ENCODE results near the gene AP1G2.
"Not testable (repeated sequence)": the region's sequence is repeated elsewhere in the genome, so short reads cannot be mapped to it uniquely, and the experiment has no call there.

The AP1G2 gene, protein sequence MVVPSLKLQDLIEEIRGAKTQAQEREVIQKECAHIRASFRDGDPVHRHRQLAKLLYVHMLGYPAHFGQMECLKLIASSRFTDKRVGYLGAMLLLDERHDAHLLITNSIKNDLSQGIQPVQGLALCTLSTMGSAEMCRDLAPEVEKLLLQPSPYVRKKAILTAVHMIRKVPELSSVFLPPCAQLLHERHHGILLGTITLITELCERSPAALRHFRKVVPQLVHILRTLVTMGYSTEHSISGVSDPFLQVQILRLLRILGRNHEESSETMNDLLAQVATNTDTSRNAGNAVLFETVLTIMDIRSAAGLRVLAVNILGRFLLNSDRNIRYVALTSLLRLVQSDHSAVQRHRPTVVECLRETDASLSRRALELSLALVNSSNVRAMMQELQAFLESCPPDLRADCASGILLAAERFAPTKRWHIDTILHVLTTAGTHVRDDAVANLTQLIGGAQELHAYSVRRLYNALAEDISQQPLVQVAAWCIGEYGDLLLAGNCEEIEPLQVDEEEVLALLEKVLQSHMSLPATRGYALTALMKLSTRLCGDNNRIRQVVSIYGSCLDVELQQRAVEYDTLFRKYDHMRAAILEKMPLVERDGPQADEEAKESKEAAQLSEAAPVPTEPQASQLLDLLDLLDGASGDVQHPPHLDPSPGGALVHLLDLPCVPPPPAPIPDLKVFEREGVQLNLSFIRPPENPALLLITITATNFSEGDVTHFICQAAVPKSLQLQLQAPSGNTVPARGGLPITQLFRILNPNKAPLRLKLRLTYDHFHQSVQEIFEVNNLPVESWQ

DNA sequence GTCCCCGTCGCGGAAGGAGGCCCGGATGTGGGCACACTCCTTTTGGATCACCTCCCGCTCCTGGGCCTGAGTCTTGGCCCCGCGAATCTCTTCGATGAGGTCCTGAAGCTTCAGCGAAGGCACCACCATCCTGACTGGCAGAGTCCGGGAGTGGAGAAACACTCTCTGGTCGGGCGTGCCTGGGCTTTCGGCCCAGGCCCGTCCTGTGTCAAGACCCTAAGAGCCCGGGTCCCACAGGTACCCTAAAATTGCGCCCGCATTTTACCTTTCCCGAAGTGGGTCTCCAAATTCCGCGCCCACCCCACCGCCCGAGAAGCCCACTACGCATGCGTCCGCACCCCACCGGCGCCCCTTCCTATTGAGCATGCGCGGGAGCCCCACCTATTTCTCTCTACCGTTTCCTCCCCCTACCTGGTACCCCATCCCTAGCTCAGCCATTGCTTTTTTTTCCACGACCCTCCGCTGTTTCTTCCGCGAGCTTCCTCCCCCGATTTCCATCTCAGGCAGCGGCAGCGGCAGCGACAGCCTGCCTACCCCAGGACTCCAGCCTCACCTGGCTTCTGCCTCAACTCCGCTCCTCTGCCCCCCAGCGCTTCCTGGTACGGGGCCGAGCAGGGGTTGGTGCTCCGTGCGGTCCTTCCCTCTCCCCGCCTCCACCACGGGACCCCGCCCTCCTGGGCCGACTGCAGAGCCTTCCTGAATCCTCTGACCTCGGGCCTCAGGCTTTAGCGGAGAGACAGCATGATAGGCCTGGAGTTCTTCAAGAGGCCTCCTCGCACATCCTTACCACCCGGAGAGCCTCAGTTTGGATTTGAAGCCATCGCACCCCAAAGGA is at the start of gene AP1G2:
Gene AP1G2 (minus strand): TSS at position 606 of the 835 bp plus-strand sequence. CDS start 477 bp downstream, at position 129.
- DNase-seq (ENCODE audit: low read depth in 2 of 2), result peak; percentile 25 to 26

DNA sequence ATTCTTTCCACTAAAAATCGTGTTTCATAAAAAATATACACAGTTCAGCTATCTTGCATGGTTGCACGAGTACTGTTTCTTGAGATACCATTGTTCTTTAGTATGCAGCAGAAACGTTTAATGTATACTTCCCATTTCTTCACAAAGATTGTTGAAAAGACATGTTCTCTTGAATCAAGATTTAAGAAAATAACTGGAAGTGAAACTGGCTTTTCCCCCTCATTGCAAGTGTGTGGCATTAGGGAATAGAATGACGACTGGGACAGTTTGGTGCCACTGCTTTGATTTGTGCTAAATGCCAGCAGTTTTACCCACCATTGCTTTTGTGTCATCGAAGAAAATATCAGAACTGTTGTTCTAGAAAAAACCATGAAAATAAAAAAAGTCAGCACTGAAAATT is 48.3 kb upstream of the AP1G2 start:
- no peak for DNase-seq (ENCODE audit: low read depth in 2 of 2)

DNA sequence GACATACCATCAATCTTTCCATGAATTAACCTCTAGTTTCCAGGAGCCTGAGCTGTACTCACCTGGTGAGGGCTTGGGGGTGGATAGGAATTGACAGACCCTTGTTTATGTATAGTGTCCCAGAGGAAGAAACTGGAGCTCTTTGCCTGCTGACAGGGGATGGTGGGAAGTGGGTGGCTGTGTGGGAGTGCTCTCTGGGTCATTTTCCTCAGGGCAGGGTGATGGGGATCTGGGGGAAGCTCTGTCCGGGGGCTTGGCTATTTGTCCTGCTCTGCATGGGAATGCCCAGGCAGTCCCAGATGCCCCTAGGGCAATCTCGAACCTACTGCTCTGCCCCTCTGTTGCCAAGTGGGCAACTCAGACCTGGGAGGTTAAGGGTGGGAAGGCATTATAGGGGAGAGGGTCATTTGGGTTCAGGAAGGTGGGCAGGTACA is 46.8 kb upstream of the AP1G2 start:
- no peak for DNase-seq (ENCODE audit: low read depth in 2 of 2)

DNA sequence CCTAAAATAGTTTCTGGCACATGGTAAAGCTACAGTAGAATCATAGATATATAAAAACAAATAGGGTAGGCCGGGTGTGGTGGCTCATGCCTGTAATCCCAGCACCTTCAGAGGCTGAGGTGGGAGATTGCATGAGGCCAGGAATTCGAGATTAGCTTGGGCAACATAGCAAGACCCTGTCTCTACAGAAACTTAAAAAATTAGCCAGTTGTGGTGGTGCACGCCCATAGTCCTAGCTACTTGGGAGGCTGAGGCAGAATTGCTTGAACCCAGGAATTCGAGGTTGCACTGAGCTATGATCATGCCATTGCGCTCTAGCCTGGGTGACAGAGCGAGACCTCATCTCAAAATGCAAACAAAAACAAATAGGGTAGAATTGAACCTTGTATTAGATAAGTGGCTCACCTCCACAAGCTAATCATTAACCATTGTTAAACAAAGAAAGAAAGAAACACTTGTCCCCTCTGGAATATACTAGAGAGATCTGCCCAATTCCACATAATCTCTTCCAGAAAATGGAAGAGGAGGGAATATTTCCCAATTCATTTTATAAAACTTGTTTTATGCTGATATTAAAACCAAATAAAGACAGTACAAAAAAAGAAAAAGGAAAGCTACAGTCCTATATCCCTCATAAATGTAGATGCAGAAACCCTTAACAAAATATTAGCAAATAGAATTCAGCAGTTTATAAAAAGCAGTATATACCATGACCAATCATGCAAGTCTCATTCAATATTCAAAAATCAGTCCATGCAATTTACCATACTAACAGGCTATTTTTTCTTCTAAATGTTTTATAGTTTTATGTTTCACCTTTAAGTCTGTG is 45.9 kb upstream of the AP1G2 start:
- DNase-seq (ENCODE audit: low read depth in 2 of 2), result no peak

DNA sequence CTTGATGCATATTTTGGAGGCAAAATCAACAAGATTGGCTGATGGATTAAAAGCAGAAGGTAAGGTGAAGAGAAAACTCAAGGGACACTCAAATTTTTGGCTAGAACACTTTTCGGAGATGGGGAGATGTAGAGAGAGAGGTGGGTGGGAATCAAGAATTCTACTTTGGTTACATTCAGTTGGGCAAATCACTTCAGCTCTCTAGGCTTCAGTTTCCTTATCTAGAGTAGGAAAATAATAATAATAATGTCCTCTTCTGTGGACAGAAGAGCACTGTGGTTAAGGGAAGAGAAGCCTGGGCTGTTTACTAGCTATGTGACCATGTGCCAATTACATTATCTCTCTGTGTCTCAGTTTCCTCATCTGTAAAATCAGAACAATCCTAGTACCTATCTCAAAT is 45.2 kb upstream of the AP1G2 start:
- no peak for DNase-seq (ENCODE audit: low read depth in 2 of 2)

DNA sequence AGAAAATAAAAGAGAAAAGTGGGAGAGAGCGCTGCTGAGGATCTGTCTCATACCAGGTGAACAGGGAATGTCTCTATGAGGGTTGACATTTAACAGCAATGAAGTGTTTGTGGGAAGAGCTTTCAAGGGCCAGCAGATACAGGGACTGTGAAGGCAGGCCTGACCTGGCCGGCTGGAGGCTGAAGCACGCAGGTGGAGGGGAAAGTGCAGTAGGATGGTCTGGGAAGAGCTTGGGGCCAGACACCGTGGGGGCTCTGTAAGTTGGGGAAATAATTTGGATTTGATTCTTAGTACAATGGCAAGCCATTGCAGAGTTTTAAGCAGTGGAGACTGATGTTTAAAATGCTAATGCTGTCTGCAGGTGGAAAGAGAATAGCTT is 44.8 kb upstream of the AP1G2 start:
- DNase-seq (ENCODE audit: low read depth in 2 of 2), result no peak

DNA sequence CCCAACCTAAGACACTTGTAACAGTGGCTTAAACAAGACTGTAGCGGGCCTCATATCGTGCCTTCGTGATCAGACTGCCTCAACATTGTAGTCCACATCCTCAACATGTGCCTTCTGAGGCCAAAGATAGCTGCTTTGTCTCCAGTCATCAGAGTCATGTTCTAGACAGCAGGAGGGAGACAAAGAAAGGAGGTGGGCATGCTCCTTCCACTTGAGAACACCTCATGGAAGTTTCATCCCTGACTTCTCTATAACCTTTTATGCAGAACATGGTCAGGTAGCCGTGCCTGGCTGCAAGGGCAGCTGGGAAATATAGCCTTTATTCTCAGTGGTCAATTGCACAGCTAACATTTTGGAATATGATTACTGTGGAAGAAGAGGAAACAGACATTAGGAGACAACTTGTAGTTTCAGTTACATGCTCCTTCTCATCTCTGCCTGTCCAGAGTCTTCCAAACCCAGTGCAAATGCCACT is 43.3 kb upstream of the AP1G2 start:
- no peak for DNase-seq (ENCODE audit: low read depth in 2 of 2)

DNA sequence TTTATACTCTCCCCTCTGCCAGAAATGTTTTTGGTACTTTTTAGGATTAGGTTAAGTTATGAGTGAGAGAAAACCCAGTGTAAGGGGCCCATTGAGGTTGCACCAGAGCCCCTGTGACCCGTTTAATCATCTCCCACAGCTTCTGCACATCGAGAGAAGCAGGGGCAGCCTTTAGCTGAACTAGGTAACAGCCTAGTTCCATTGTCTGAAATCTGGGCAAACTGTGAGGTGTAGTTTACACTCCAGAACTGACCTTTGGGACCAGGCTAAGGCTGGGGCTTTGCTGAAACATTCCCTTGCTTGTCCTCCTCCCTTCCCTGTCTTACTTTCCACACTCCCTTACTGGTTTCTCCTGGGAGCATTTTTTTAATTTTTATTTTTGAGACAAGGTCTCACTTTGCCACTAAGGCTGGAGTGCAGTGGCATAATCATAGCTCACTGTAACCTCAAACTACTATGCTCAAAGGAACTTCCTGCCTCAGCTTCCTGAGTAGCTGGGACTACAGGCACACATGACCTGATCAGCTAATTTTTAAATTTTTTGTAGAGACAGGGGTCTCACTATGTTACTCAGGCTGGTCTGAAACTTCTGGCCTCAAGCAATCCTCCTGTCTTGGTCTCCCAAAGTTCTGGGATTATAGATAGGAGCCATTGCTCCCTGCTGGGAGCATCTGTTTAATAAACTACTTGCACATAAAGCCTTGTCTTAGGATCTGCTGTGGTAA is 42.7 kb upstream of the AP1G2 start:
- DNase-seq (ENCODE audit: low read depth in 2 of 2), result no peak

DNA sequence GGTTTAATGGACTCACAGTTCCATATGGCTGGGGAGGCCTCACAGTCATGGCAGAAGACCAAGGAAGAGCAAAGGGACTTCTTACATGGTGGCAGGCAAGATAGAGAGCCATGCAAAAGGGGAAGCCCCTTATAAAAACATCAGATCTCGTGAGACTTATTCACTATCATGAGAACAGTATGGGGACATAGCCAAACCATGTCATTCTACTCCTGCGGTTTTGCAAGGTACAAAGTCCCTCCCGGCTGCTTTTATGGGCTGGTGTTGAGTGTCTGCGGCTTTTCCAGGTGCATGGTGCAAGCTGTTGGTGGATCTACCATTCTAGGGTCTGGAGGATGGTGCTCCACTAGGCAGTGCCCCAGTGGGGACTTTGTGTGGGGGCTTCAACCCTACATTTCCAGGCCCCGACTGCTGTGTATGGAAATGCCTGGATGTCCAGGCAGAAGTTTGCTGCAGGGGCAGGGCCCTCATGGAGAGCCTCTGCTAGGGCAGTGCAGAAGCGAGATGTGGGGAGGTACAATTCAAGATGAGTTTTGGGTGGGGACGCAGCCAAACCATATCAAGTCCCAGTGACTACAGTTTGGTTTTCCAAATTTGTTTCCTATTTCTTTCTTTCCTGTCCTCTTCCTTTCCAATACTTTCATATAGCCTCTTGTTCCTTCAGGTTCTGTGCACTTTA is 42.0 kb upstream of the AP1G2 start:
- not testable (repeated sequence) for DNase-seq (ENCODE audit: low read depth in 2 of 2)

DNA sequence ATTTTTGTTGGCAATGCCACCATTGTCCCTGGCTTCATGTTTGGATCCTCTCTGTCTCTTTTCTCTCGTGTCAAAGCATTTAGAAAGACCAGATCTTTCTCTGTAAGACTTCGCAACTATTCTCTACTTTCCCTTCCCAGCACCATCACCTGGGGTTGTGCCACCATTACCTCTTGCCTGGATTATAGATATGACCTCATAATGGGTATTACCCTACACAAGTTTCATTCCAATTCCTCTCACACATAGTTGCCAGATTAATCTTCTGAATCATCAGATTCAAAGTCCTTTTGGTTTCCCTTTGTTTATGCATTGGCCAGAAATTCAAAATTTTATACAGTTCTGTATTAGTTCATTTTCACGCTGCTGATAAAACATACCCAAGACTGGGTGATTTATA is 41.4 kb upstream of the AP1G2 start:
- DNase-seq (ENCODE audit: low read depth in 2 of 2), result no peak

DNA sequence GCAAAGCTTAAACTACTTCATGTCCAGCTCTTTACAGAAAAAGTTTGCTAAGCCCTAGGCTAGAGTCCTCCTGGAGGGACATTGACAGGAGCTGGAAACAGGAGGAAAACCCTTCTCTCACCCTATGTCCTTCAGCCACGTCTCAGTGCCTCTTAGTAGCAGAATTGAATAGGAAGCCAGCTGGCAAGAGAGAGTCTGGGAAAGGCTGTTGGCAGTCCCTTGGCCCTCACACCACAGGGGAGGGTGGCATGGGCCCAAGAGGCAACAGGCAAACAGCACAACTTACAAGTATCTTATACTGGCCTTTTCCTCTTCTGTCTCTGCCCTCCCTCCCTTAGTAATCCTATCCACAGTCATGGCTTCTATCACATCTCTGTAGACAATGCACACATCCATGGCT is 40.9 kb upstream of the AP1G2 start:
- no peak for DNase-seq (ENCODE audit: low read depth in 2 of 2)

DNA sequence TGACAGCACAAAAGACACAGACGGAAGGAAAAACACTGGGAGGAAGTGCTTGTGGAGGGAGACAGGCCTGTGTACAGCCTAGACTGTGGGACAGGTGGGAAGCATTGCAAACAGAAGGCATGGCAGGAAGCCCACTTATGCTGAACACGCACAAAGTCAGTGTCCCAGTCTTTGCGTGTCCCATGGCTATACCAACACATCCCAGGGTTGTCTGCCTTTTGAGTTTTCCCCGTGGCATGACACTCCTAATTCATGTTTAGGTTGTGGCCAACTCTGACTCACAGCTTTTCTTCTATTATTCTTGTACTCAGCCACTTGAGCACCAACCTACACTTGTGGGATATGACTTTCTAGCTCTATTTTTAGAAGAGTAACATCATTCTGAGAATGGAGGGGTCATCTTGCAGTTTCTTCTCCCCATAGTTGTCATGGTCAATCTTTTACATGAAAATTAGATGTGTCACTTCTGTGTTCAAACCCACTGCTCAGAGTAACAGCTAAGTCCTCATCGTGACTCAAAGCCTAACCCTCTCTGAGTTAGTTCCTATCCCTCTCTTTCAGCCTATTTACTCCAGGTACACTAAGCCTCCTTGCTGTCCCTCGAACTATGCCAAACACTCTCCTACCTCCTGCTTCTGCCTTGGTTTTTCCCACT is 38.5 kb upstream of the AP1G2 start:
- no peak for DNase-seq (ENCODE audit: low read depth in 2 of 2)

DNA sequence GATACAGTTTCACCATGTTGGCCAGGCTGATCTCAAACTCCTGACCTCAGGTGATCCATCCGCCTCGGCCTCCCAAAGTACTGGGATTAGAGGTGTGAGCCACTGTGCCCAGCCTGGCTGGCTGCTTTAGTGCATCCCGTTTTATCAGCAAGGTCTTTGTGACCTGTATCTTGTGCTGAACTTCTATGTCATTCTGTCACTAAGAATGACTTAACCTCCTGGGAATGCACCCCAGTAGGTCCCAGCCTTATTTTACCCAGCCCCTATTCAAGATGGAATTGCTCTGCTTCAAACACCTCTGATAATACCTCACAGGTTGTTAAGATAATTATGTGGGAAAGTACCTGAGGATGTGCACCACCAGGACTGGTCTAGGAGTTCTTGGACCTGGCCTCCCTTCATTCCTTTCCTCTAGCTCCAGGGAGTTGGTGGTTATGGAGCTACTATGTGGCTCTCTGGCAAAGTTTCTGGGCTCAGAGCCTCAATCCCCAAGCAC is 37.1 kb upstream of the AP1G2 start:
- DNase-seq (ENCODE audit: low read depth in 2 of 2), result no peak

DNA sequence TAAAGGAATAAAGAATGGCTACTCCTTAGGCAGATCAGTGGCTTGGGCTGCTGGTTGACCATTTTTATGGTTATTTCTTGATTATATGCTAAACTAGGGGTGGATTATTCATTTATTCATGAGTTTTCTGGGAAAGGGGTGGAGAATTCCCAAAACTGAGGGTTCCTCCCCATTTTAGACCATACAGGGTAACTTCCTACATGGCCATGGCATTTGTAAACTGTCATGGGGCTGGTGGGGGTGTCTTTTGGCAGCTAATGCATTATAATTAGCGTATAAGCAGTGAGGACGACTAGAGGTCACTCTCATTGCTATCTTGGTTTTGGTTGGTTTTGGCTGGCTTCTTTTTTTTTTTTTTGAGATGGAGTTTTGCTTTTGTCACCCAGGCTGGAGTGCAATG is 36.6 kb upstream of the AP1G2 start:
- no peak for DNase-seq (ENCODE audit: low read depth in 2 of 2)

DNA sequence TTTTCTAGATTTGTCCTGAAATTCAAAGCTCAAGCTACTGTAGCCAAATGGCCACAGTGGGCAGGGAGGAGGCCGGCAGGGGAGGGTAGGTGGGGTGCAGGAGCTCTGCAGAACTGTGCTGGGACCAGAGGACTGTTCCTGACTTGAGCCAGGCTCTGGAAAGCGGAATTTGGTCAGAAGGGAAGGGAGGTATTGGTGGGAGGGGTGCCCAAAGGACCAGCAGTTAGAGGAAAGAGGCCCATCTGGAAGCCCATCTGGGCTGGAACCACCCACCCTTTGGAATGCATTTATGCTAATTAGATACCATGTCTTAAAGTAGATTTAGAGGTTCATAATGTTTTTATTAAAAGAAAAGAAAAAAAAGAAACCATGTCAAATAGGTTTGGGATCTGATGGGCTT is 35.5 kb upstream of the AP1G2 start:
- no peak for DNase-seq (ENCODE audit: low read depth in 2 of 2)

DNA sequence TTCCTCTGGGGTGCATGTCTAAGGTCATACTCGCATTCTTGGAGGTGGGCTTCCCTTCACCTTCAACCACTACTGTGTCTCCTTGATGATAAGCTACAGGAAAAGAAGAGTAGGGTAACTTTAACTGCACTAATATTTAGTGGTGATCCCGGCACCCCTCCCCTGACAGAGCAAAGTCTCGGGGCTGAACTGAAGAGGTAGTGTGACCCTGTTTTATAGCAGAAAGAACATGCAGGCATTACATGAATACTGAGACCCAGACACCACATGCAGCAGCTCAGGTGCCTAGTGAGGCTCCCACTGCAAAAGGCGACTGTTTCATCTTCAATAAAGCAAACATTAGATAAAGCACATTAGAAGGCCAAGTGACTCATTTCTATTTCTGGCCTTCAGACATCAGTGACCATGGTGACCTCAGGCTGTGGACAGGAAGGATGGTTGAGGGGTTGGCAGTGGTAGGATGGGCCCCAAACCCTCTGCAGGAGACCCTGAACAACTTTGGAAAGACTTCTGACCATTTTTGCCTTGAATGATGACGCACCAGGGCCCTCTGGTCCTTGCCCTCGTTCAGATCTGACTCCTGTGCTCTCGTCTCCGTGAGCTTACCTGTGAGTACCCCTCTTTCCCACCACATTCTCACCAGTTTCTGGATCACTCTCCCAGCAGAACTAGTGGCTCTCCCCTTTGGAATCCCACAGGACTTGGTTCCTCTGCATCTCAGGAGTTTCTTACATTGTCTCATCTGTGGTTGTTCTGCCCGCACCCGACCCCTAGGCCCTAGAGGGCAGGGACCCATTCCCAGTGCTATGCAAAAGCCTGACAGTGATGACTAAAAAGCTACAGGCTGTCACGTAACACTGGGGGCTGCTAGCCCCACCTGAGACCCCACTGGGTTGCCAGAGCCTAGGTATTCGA is 34.8 kb upstream of the AP1G2 start:
- no peak for DNase-seq (ENCODE audit: low read depth in 2 of 2)

DNA sequence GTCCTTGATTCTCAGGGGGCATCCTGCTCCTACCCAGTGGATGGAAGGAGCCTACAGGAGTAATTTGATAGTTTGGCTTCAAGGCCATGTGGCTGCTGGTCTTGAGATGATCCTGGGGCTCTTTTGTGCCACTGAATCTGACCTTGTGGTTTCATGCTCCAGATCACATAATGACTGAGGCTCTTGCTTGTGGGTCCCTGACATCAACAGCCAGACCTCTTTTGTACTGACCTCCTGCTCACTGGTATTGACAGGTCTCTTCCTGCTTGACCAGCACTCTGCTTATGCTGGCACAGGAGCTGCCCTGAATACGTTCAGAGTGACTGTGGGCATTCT is 34.2 kb upstream of the AP1G2 start:
- no peak for DNase-seq (ENCODE audit: low read depth in 2 of 2)

DNA sequence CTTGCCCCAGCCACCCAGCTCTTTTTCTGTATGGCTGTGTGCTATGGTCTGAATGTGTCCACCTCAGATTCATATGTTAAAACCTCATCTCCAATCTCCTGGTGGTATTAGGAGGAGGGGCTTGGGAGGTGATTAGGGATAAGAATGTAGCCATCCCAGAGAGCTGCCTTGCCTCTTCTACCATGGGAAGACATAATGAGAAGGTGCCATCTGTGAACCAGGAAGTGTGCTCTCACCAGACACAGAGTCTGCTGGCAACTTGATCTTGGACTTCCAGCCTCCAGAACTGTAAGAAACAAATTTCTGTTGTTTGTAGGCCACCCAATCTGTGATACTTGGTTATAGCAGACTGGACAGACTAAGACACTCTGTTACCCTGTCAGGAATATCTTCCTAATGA is 33.8 kb upstream of the AP1G2 start:
- DNase-seq (ENCODE audit: low read depth in 2 of 2), result no peak
